ENCODE results near the gene PAX7.

PAX7 gene

DNA sequence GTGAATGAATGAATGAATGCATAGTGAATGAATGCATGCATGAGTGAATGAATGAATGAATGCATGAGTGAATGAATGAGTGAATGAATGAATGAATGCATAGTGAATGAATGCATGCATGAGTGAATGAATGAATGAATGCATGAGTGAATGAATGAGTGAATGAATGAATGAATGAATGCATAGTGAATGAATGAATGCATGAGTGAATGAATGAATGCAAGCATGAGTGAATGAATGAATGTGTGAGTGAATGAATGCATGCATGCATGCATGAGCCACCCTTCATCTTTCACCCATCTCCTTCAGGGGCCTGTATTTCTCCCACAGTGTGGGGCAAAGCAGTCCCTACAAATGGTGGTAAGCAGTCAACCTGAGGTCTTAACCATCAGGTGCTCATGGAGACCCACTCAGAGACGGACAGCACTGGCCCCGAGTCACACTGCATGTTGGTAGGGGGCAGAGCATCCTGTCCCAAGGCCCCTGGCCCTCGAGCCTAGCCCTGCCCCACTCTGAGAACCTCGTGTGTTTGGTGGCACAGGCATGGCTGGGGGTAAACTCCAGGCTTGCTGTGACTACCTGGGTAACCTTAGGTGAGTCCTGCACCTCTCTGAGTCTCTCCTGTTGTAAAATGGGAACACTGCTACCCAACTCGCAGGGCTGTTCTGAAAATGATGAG lies 28.0 kb upstream of the PAX7 start:
- H3K4me2 ChIP-seq (ENCODE audit: insufficient read depth, low read length): no peak overlapping the region
- H4K20me1 ChIP-seq (ENCODE audit: insufficient read depth, low read length): no peaks in the 10 kb centered on the region; the same call in 1 of the 2 replicates
- no peaks in the 10 kb centered on the region for H3K27me3 ChIP-seq (ENCODE audit: insufficient read depth, low read length, poor library complexity)
- H3K27ac ChIP-seq (ENCODE audit: low read length): no peak overlapping the region
- H3K9me3 ChIP-seq (ENCODE audit: insufficient read depth, low read length, severe bottlenecking): no peaks in the 10 kb centered on the region
- H2AFZ ChIP-seq (ENCODE audit: low read depth, low read length): no peak overlapping the region
- no peak for ATAC-seq (ENCODE audit: insufficient read depth, low read depth)
- H3K4me3 ChIP-seq (ENCODE audit: low read depth in 1 of 2, low read length in 2 of 2): no peak overlapping the region
- no peak for DNase-seq
- no peaks in the 10 kb centered on the region for H3K4me1 ChIP-seq (ENCODE audit: insufficient read depth, low read length)
- H3K9ac ChIP-seq (ENCODE audit: low read depth, low read length): no peak overlapping the region
- no peaks in the 10 kb centered on the region for H3K79me2 ChIP-seq (ENCODE audit: insufficient read depth, low read length)
- TF ChIP-seq EZH2 (IDR thresholded peaks at IDR 0.05; ENCODE audit: borderline replicate concordance, low read depth, low read length, severe bottlenecking) (no peak), CTCF (IDR thresholded peaks at IDR 0.05; ENCODE audit: borderline replicate concordance, extremely low read depth, low read length, poor library complexity, severe bottlenecking) (no peak)
- H3K36me3 ChIP-seq (ENCODE audit: insufficient read depth, low read length): no peaks in the 10 kb centered on the region

- Histone ChIP-seq H3K9ac (ENCODE audit: low read depth, low read length) (no peak overlapping the region), H3K27ac (ENCODE audit: low read length) (no peak overlapping the region), H3K4me3 (ENCODE audit: low read depth in 1 of 2, low read length in 2 of 2) (no peak overlapping the region), H3K27me3 (ENCODE audit: insufficient read depth, low read length, poor library complexity) (no peaks in the 10 kb centered on the region), H3K4me1 (ENCODE audit: insufficient read depth, low read length) (no peaks in the 10 kb centered on the region), H4K20me1 (ENCODE audit: insufficient read depth, low read length) (no peaks in the 10 kb centered on the region; the same call in 1 of the 2 replicates), H3K36me3 (ENCODE audit: insufficient read depth, low read length) (no peaks in the 10 kb centered on the region), H3K9me3 (ENCODE audit: insufficient read depth, low read length, severe bottlenecking) (no peaks in the 10 kb centered on the region), H2AFZ (ENCODE audit: low read depth, low read length) (no peak overlapping the region), H3K4me2 (ENCODE audit: insufficient read depth, low read length) (no peak overlapping the region), H3K79me2 (ENCODE audit: insufficient read depth, low read length) (no peaks in the 10 kb centered on the region)
- TF ChIP-seq EZH2 (IDR thresholded peaks at IDR 0.05; ENCODE audit: borderline replicate concordance, low read depth, low read length, severe bottlenecking) (no peak), CTCF (IDR thresholded peaks at IDR 0.05; ENCODE audit: borderline replicate concordance, extremely low read depth, low read length, poor library complexity, severe bottlenecking) (no peak)
- no peak for ATAC-seq (ENCODE audit: insufficient read depth, low read depth)
- no peak for DNase-seq
These were observed 27.3 kb upstream of the PAX7 start for GRCh38 chr1:18603212-18603852.

DNA sequence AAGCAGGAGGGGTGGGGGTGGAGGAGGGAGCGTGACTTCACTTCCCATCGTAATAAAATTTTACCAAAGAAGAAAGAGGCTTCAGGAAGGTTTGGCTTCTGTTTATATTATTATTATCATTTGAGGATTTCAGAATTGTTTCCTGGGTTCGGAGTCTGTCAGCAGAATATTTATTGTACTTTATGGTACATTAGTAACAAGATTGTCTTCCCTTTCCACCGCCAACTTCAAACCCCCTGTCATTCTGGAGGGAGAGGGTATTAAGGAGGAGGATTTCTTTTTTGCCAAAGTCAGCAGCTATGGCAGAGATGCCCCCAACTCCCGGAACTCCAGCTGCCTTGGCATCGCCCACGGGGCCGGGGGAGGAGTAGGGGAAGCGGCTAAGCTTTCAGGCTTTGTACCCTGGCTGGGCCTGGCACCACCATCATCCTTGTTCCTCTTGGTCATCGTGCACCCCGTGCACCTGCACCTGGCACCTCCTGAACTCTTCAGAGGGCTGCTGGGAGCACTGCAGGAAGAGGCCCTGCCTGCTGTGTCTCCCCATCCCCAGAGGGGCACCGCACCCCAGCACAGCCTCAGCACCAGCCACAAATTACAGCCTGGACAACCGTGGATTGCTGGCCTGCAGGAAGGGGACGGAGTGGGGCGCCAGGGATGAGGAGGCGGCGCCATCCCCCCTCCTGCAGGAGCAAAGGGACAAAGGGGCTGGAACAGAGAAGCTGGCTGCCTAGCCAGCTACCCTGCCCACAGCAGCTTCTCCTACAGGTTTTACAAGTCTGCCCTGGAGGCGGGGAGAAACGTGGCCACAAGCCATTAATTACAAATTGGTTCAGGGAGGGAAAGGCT lies 24.0 kb upstream of the PAX7 start:
- Histone ChIP-seq H3K9ac (ENCODE audit: low read depth, low read length) (no peak overlapping the region), H3K4me2 (ENCODE audit: insufficient read depth, low read length) (no peak overlapping the region), H3K36me3 (ENCODE audit: insufficient read depth, low read length) (no peaks in the 10 kb centered on the region), H3K4me1 (ENCODE audit: insufficient read depth, low read length) (no peaks in the 10 kb centered on the region), H2AFZ (ENCODE audit: low read depth, low read length) (no peak overlapping the region), H3K27ac (ENCODE audit: low read length) (no peak overlapping the region), H3K4me3 (ENCODE audit: low read depth in 1 of 2, low read length in 2 of 2) (no peak overlapping the region), H4K20me1 (ENCODE audit: insufficient read depth, low read length) (no peaks in the 10 kb centered on the region), H3K27me3 (ENCODE audit: insufficient read depth, low read length, poor library complexity) (no peaks in the 10 kb centered on the region), H3K9me3 (ENCODE audit: insufficient read depth, low read length, severe bottlenecking) (no peaks in the 10 kb centered on the region), H3K79me2 (ENCODE audit: insufficient read depth, low read length) (no peaks in the 10 kb centered on the region)
- DNase-seq (no peak), ATAC-seq (ENCODE audit: insufficient read depth, low read depth) (no peak)
- no peak for TF ChIP-seq EZH2 (IDR thresholded peaks at IDR 0.05; ENCODE audit: borderline replicate concordance, low read depth, low read length, severe bottlenecking)
- no peak for TF ChIP-seq CTCF (IDR thresholded peaks at IDR 0.05; ENCODE audit: borderline replicate concordance, extremely low read depth, low read length, poor library complexity, severe bottlenecking)
